Vagina (tissue), 2 donors: ENCODE data around the gene SERPINI1. TPM values are rescaled to one million over a fixed set of nuclear protein-coding genes. Genes with fewer than 3 reads are reported as not detected.

Experiments used
- DNase-seq, 2 donors: peaks; one replicate each; pipeline ENCODE4 v3.0.0-alpha.2; 2017; ENCODE audit errors: extremely low spot score in 2 of 2
- H3K27ac ChIP-seq: fragments of 200-600 bp; sonication (generic); one replicate; pipeline ENCODE4 v1.5.1; 2019
- H3K27me3 ChIP-seq: fragments of 200-600 bp; sonication (generic); one replicate; pipeline ENCODE4 v1.5.1; 2019
- H3K36me3 ChIP-seq, 2 donors: fragments of 200-600 bp; sonication (generic); one replicate each; pipeline ENCODE4 v1.5.1; 2017 to 2019
- H3K4me1 ChIP-seq: fragments of 200-600 bp; sonication (generic); one replicate; pipeline ENCODE4 v1.5.1; 2019
- H3K4me3 ChIP-seq, 2 donors: fragments of 200-600 bp; sonication (generic); 1 replicate in 1 of 2; 2 replicates in 1 of 2; pipeline ENCODE4 v1.5.1; 2016 to 2019
- H3K9me3 ChIP-seq: fragments of 200-600 bp; sonication (generic); one replicate; pipeline ENCODE4 v1.5.1; 2019
- POLR2A ChIP-seq, 2 donors: fragments of 450-650 bp; IDR thresholded peaks; one replicate each; pipeline ENCODE4 v1.6.1; 2017; ENCODE audit warnings: antibody characterized with exemption in 2 of 2, mild to moderate bottlenecking in 2 of 2, moderate library complexity in 2 of 2
- POLR2AphosphoS5 ChIP-seq, 2 donors: sonication (generic); formaldehyde crosslinking; IDR thresholded peaks; one replicate each; pipeline ENCODE4 v1.9.0; 2017; ENCODE audit warnings: antibody characterized with exemption in 2 of 2, mild to moderate bottlenecking in 2 of 2, low read depth in 1 of 2; ENCODE audit not compliant: insufficient read depth in 1 of 2
- intact Hi-C: fragments of 100-400 bp; cut with DNase I; formaldehyde crosslinking; loops from one replicate; pipeline ENCODE4 v1.15.1; 2023
- total RNA-seq: library from RNA; depleted of rRNA; stranded (reverse); fragments of >200 nt; gene quantifications from one replicate; pipeline ENCODE4 v1.2.3, GENCODE V29; 2016
- TF ChIP-seq, protein P1 (sequence below), 3 experiments: fragments of 450-650 bp in 2 of 3; fragments of 200-600 bp in 1 of 3; sonication (generic) in 1 of 3; IDR thresholded peaks; one replicate each; pipeline ENCODE4 v1.5.1; 2017 to 2019; ENCODE audit warnings: antibody characterized with exemption in 3 of 3, mild to moderate bottlenecking in 2 of 3, moderate library complexity in 2 of 3

Gene SERPINI1
- total RNA-seq, 1 donor from 2014 or later: 13.8 TPM

- no peak for DNase-seq
- no peaks in the 10 kb centered on the region for H3K36me3 ChIP-seq
- no peaks in the 10 kb centered on the region for H3K9me3 ChIP-seq
- H3K4me1 ChIP-seq: no peaks in the 10 kb centered on the region
- TF ChIP-seq POLR2A (IDR thresholded peaks at IDR 0.05) (no peak), POLR2AphosphoS5 (IDR thresholded peaks at IDR 0.05; ENCODE audit: insufficient read depth in 1 of 2, low read depth in 1 of 2) (no peak)
- TF ChIP-seq, protein P1, sequence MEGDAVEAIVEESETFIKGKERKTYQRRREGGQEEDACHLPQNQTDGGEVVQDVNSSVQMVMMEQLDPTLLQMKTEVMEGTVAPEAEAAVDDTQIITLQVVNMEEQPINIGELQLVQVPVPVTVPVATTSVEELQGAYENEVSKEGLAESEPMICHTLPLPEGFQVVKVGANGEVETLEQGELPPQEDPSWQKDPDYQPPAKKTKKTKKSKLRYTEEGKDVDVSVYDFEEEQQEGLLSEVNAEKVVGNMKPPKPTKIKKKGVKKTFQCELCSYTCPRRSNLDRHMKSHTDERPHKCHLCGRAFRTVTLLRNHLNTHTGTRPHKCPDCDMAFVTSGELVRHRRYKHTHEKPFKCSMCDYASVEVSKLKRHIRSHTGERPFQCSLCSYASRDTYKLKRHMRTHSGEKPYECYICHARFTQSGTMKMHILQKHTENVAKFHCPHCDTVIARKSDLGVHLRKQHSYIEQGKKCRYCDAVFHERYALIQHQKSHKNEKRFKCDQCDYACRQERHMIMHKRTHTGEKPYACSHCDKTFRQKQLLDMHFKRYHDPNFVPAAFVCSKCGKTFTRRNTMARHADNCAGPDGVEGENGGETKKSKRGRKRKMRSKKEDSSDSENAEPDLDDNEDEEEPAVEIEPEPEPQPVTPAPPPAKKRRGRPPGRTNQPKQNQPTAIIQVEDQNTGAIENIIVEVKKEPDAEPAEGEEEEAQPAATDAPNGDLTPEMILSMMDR (IDR thresholded peaks at IDR 0.05): no peak
- H3K4me3 ChIP-seq: no peak overlapping the region
- H3K27me3 ChIP-seq: no peaks in the 10 kb centered on the region
- H3K27ac ChIP-seq: no peak overlapping the region
- intact Hi-C loops: no loop called here
These were observed 94.5 kb downstream of the SERPINI1 start for GRCh38 chr3:167830007-167830406.

DNA sequence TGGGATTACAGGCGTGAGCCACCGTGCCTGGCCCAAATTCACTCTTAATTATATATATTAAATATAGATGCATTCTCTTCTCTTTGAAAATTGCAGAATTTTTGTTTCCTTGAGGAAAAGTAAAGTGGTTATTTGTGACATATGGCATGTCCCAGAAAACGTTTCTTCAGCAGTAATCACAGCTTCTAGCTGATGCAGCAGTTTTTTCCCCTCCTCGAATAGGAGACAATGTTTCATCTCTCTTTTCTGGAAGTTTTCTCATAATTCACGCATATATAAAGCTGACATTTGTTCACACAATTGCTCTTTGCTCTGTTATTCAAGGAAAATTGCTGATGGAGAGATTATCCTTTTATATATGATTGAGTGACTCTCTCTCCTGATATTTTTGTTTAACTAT lies 99.8 kb downstream of the SERPINI1 start:
- intact Hi-C loops: no loop called here
- Histone ChIP-seq H3K27me3 (no peaks in the 10 kb centered on the region), H3K4me1 (no peaks in the 10 kb centered on the region), H3K27ac (no peak overlapping the region), H3K9me3 (no peaks in the 10 kb centered on the region), H3K4me3 (no peak overlapping the region), H3K36me3 (no peaks in the 10 kb centered on the region)
- TF ChIP-seq POLR2AphosphoS5 (IDR thresholded peaks at IDR 0.05; ENCODE audit: insufficient read depth in 1 of 2, low read depth in 1 of 2) (no peak), POLR2A (IDR thresholded peaks at IDR 0.05) (no peak)
- TF ChIP-seq, protein P1 (IDR thresholded peaks at IDR 0.05): no peak
- DNase-seq: no peak

DNA sequence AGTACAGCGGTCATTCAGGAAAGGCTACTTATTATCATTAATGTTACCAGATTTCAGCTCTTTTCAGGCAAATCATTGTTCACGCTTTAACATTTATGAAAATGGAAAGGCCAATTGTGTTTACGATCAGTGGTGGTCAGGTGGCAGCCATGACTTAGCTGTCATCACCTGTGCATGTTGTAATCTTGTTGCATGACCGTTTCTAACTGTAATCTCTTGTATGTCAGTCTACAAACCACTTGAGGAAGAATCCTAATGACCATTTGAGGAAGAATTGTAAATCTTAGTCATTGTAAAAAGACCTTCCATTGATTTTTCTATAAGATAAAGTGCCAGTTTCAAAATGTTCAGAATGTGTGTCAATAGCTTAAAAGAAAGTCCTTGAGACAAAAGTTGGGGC lies 100.4 kb downstream of the SERPINI1 start:
- DNase-seq: no peak
- no peaks in the 10 kb centered on the region for H3K36me3 ChIP-seq
- no peak overlapping the region for H3K4me3 ChIP-seq
- no peaks in the 10 kb centered on the region for H3K4me1 ChIP-seq
- TF ChIP-seq, protein P1 (IDR thresholded peaks at IDR 0.05): no peak
- no peak for TF ChIP-seq POLR2AphosphoS5 (IDR thresholded peaks at IDR 0.05; ENCODE audit: insufficient read depth in 1 of 2, low read depth in 1 of 2)
- TF ChIP-seq POLR2A (IDR thresholded peaks at IDR 0.05): no peak
- no peaks in the 10 kb centered on the region for H3K9me3 ChIP-seq
- H3K27ac ChIP-seq: no peak overlapping the region
- H3K27me3 ChIP-seq: no peaks in the 10 kb centered on the region
- intact Hi-C loops: no loop called here

DNA sequence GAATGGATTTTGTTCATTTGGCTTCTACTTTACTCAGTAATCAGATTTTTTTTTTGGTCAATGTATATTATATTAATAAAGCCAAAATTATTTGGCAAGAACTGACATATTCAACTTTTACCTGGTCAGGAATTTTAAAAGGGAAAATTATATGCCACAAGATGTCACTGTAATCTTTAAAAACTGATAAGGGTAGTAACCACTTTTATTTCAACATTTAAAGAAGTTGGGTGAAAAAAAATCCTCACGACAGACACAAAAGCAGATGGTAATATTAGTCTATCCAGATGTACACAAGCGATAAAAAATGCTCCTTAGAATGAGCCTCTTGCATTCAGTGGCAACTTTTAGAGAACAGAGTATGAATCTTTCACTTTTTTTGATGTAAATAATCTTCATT lies 101.9 kb downstream of the SERPINI1 start:
- Histone ChIP-seq H3K9me3 (no peaks in the 10 kb centered on the region), H3K36me3 (no peaks in the 10 kb centered on the region), H3K27ac (no peak overlapping the region), H3K27me3 (no peaks in the 10 kb centered on the region), H3K4me1 (no peaks in the 10 kb centered on the region), H3K4me3 (no peak overlapping the region)
- TF ChIP-seq, protein P1 (IDR thresholded peaks at IDR 0.05): no peak
- TF ChIP-seq POLR2AphosphoS5 (IDR thresholded peaks at IDR 0.05; ENCODE audit: insufficient read depth in 1 of 2, low read depth in 1 of 2): no peak
- TF ChIP-seq POLR2A (IDR thresholded peaks at IDR 0.05): no peak
- intact Hi-C loops: no loop called here
- DNase-seq: no peak

DNA sequence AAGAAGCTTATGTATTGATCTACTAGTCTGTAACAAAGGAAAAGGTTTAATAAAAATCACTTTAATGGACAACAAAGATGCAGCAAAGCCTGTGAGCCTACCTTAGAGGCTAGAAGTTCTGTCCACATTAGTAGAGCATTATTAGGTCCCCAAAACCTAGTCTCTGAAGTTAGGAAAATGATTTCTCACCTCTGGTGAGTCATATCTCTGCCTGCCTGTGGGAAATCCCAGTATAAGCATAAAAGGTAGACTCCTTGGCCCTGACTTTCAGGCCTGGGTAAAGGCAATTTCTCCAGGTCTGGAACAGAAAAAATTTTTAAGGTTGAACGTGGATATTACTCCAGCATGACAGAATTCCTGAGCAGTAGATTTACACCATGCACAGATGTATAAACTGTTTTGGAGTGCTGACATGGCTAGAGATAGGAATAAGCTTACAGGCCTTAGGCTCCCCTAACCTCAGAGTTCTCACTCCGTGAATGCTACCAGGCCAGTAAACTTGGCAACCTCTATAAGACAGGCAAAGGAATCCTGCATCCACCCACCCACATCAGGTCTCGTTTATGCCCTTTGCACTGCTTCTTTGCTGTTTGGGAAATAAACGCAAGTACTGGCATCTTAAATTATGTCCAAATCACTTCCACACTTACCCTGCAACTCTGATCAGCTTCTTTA lies 104.1 kb downstream of the SERPINI1 start:
- no peak overlapping the region for H3K4me3 ChIP-seq
- no peaks in the 10 kb centered on the region for H3K4me1 ChIP-seq
- DNase-seq: no peak
- H3K9me3 ChIP-seq: no peaks in the 10 kb centered on the region
- TF ChIP-seq POLR2A (IDR thresholded peaks at IDR 0.05): no peak
- TF ChIP-seq, protein P1 (IDR thresholded peaks at IDR 0.05): no peak
- no peak for TF ChIP-seq POLR2AphosphoS5 (IDR thresholded peaks at IDR 0.05; ENCODE audit: insufficient read depth in 1 of 2, low read depth in 1 of 2)
- H3K36me3 ChIP-seq: no peaks in the 10 kb centered on the region
- intact Hi-C loops: no loop called here
- no peaks in the 10 kb centered on the region for H3K27me3 ChIP-seq
- no peak overlapping the region for H3K27ac ChIP-seq
